Hypothalamus (tissue), 51 donors: Measurements from ENCODE around the gene LYRM2.
"Not testable (repeated sequence)": the region's sequence is repeated elsewhere in the genome, so short reads cannot be mapped to it uniquely, and the experiment has no call there.

ENCODE experiments used
- DNase-seq, 51 donors: peaks; one replicate each; lab custom pipeline; 2025; lab: John Stamatoyannopoulos, UW

The LYRM2 gene

DNA sequence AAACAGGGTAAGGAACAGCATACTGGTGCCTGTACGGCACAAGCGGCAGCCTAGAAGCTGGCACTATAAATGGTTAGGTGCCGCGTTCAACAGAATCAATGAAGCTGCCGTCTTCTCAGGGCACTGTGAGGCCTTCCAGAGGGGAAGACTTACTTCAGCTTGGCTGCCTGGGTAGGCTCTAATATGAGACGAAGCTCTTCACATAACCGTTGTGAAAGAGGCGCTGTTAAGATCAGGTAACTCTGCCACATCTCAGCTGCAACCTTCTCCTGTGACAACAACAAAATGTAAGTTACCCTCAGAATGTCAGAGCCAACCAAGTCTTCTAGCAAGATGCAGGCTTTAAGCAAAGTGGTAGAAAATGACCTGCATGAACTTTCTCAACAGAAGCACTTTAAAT lies 12.0 kb upstream of the LYRM2 start:
- DNase-seq: no peak

DNA sequence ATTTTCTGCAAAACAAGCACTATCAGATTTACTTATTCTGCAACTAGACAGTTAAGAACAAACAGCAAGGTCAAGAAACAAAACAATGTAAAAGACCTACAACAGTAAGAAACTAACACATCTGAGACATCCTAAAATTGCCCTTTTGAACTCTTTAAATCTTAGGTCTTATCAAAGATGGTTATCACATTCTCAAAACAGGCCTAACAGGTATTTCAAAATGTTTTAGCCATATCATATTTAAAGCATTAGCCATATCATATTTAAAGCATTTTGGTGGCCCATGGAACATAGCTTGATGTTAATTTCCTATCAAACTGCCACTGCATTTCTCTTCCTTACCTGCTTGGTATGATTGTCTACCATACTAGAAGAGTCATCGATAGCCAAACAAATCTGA lies 11.1 kb upstream of the LYRM2 start:
- no peak for DNase-seq

DNA sequence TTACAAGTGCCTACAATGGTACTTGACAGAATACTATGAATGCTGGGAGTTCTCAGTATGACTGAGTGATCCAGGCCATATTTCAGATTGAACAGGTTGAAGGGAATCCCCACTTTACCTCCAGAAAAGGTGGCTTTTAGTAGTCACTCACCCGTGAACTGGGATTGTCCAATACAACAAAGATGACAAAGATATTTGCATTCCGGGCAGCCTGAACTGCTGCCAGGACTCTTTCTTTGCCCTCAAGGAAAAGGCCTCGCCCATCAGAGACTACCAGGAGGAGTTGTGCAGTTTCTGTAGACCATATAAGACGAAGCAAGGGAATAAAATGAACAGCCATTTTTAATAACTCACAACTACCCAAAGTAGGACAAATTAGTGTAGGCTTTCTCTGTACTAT lies 6.3 kb upstream of the LYRM2 start:
- no peak for DNase-seq

DNA sequence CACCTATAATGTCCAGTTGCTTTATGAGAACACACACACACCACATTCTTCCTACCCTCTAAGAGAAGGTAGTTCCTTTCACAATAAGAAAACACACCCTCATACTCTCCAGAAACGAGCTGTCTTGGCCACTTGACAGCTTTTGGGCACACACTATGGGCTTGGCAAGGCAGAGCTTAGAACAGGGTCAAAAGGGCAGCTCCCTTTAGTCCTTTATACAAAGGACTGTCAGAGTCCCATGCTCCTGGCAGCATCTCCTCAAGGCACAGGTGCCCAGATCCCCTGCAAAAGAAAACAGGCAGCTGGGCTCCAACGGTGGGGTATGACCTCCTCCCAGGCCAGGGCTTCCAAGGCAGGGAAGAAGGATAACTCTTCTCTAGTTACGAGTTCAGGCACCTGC lies 4.9 kb upstream of the LYRM2 start:
- peak in 8 of 51 donors; percentile 7 to 37 (median 14) for DNase-seq

DNA sequence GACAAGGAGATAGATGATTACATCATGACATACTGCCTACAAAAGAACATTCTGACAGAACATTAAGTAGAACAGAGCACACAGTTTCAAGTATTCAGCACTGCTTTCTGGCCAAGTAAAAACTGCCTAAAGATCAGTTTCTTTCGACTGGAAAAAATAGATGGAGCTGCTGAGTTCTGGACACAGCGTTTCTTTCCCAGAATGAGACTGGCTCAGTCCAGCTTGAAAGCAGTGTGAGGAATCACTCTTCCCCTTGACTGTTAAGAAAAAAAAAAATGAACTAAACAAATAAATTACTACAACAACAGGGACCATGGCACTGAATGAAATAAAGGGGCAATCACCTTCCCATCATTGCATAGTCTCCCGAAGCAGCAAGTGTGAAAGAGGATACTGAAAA lies 4.4 kb upstream of the LYRM2 start:
- peak in 4 of 51 donors; percentile 4 to 37 (median 14) for DNase-seq

DNA sequence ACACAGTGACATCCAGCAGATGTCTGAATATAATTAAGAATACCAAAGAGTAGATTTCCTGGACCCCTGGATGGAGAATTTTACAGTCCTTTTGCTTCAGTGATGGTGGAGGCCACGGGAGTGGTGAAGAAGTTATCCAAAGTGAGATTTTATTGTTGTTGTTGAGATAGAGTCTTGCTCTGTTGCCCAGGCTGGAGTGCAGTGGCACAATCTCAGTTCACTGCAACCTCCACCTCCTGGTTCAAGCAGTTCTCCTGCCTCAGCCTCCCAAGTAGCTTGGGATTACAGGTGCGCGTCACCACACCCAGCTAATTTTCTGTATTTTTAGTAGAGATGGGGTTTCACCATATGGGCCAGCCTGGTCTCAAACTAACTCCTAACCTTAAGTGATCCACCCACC lies 3.0 kb upstream of the LYRM2 start:
- DNase-seq: not testable (repeated sequence)

DNA sequence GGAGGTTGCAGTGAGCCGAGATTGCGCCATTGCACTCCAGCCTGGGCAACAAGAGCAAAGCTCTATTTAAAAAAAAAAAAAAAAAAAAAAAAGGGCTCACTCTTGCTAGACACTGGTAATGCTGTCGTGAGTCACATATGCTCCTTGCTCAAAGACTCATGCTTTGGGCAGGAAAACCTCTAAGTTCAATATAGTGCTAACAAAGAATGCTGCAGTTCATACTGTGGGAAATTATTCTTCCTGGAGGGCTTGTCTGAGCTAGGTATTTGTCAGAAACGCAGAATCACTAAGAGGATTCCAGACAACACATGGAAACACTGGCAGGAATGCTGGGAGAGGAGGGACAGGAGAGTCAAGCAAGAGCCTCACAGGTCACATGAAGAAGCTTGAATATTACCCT lies 2.3 kb upstream of the LYRM2 start:
- DNase-seq: no peak

DNA sequence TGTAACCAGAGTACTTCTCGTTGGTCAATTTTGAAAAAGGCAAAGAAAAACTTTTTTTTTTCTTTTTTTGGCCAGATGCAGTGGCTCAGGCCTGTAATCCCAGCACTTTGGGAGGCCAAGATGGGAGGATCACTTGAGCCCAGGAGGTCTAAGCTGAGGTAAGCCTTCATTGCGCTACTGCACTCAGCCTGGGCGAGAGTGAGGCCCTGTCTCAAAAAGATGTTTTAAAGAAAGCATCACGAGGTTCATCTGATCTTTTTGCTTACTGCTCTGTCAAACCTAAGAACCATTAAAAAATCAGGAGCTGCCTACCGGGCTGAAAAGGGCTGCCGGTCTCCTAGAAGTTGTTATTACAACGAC lies 607 bp downstream of the LYRM2 start:
- DNase-seq: no peak

DNA sequence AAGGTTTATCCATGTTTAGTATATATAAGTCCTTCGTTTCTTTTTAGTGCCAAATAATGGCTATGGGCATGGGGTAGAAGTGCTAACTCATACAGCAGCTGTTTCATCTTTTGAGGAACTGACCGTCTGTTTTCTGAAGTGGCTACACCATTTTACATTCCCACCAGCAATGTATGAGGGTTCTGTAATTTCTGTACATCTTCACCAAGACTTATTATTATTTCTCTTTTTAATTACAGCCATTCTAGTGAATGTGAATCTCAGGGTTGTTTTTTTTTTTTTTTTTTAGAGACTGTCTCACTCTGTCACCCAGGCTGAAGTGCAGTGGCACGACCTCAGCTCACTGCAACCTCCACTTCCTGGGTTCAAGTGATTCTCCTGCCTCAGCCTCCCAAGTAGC lies 2.1 kb downstream of the LYRM2 start:
- not testable (repeated sequence) for DNase-seq

DNA sequence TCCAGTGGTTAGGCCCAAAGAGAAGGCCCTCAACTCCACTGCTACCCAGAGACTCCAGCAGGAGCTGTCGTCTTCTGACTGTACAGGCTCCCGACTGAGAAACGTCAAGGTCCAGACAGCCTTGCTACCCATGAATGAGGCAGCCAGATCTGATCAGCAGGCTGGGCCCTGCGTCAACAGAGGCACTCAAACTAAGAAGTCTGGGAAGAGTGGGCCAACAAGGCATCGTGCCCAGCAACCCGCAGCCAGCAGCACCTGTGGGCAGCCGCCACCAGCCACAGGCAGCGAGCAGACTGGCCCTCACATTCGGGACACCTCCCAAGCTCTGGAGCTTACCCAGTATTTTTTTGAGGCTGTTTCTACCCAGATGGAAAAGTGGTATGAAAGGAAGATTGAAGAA lies 8.1 kb downstream of the LYRM2 start:
- peak in 24 of 51 donors; percentile 6 to 61 (median 20) for DNase-seq

DNA sequence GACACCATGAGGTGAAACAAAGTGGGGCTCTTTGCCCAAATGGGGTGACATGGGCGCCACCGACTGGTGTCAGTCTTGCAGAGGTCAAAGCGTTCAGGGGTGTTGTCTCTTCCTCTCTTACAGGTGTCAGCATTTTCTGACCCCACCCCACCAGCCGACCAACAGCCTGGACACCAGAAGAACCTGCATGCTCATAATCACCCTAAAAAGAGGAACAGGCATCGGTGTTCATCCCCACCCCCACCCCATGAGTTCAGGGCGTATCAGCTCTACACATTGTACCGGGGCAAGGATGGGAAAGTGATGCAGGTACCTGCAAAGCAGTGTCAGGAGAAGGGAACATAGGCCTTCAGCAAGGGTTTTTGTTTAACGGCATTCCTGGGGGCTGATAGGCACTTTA lies 14.8 kb downstream of the LYRM2 start:
- no peak for DNase-seq

DNA sequence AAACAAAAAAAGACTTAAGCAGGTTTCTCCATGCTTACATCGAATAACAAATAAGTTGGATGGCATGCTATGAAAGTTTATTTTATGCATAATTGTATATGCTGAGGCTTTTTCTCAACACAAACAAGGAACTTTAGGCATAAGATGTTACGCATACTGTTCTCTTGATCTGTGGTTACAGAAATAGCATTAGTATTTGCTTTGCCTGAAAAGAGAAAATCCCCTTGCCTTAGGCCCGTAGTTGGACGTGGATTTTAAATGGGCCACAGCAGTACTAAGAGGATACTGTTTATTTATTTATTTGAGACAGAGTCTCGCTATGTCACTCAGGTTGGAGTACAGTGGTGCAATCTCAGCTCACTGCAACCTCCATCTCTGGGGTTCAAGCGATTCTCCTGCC lies 19.0 kb downstream of the LYRM2 start:
- no peak for DNase-seq

DNA sequence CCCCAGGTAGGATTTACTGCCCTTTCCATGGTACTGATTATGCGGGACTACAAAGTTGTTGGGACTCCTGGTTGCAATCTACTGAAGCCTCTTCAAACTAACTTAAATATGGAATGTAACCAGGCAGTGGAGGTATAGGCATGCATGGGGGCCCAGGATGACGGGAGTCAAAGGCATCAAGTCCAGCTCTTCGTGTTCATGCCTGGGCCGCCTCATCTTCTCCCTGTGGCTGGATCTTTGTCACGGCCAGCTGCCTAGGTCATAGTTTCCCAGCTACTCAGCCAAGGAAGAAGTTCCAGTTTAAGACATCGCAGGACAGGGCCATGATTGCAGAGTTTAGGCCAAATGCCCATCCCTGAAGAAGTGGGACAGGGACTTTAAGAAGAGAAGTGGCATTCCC lies 20.5 kb downstream of the LYRM2 start:
- DNase-seq: no peak

DNA sequence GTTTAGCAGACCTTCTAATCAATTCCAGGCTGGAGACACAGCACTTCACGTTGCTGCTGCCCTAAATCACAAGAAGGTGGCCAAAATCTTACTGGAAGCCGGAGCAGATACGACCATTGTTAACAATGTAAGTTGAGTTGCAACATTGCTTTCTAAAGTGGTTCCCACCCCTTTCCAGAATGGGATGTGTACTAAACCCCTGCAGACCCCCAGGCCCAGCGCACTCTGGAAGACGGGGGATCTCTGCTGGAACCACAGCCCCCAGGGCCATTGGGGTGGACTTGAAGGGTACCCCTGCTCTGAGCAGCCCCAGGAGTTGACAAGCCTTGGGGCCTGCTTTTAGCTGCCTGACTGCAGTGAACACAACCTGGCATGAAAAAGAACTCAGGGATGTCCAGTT lies 22.0 kb downstream of the LYRM2 start:
- no peak for DNase-seq

DNA sequence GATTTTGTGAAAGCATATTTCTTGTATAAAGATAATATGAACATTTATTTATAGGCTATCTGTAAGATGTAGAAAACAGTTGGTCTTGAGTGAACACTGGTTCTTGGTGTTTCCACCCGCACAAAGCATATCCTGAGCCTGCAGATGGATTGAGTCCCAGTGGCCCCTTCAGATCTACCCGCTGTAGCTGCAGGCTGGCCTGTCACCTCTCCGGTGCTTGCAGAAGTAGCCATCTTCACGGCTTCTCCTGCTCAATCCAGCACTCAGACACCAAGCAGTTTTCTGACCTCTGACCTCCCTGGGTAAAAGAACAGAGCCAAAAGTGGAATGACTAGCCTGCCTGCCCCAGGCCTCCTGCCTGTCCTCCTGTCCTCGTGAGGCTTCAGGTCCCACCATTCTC lies 22.7 kb downstream of the LYRM2 start:
- no peak for DNase-seq

DNA sequence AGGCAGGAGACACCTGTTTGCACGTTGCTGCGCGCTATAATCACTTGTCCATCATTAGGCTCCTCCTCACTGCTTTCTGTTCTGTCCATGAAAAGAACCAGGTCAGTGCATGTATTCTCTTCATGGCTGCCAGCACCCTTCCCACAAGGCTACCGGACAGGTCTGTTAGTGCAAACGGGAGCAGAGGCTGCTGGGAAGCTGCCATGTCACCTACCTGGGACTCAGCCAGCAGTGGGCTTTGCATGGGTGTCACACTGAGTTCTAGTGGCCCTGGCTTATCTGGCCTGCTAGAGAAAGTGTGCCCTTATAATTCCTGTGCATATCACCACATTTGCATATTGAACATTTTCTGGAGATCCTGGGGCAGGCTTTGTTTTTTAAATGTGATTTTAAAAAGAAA lies 24.8 kb downstream of the LYRM2 start:
- no peak for DNase-seq

DNA sequence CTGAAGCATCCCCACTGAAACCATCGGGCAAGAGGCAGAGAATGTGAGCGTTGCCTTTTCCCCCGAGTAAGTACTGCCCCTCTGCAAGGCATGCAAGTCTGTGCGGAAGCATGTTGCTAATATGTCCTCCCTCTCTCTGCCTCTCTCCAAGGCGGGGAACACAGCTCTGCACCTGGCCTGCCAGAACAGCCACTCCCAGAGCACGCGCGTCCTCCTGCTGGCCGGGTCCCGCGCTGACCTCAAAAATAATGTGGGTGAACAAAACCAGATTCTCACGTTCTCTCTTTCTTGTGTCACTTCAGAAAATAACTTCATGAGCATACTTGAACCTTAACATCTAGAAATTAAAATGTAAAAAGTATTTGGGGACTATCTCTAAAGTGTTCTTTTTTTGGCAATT lies 26.4 kb downstream of the LYRM2 start:
- DNase-seq: no peak

DNA sequence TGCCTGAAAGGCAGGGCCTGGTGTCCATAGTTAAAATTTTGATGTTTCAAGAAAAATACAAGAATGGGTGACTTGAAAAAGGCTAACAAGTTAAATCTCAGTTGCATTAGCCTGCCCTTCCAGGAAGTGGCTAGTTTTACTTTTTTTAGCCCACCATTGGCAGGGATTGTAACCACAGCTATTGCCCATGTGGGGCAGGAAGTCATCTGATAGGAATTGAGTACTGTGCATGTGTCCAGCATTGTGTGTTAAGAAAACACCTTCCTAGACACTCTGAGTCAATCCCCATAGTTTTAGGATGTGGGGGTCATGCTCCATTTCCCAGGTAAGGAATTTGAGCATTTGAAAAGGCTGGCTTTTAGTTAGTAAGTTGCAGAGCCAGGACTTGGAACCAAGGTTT lies 26.9 kb downstream of the LYRM2 start:
- DNase-seq: no peak

DNA sequence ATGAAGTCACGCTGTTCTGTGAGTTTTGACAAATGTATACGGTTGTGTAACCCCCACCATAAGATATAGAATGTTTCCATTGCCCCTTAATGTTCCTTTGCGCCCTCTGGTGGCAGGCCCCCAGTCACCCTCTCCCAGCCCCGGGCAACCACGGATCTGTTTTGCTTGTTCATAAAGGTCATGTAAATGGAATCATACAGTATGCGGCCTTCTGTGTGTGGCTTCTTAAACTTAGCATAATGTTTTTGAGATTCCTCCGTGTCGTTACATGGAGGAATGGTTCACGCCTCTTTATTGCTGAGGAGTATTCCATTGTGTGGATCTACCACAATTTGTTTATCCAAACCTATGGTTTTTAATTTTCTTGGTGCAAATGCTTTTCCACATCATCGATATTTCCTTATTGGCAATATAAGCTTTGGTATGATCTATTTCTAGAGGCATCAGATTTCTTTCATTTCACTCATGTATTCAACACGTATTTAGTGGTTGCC lies 28.4 kb downstream of the LYRM2 start:
- peak in 22 of 51 donors; percentile 1 to 48 (median 8) for DNase-seq

DNA sequence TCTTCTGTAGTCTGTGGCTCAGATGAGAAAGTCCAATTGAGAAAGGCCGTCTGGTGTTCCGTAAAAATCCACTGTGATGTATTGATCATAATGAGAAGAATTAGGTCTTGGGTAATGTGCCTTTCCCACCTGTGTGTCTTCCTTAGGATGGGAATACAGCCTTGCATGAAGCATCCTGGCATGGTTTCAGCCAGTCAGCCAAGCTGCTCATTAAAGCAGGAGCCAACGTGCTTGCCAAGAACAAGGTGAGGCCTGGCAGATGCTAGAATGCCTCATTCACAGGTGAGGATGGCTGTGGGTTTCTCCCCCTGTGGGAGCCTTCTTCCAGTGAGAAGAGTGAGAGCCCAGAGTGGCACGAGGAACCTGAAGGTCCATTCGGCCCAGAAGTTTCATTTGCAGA lies 32.7 kb downstream of the LYRM2 start:
- DNase-seq: no peak

DNA sequence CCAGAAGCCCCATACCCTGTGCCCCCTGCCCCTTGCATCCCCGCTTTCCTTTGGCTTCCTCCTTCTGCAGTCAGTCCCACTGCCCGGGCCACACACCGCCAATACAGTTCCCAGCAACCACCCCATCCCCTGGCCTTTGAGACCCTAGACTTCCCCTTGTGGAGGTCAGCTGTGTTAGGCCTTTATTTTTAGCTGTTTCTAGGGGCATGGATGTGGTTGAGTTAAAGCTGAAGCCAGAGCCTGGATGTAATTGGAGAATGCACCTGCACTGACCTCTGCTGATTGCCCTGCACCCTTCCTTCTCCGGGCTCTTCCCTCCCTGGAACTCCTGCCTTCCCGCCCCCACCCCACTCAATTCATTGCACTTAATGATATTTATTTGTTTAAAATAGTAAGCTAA lies 33.9 kb downstream of the LYRM2 start:
- DNase-seq: no peak

DNA sequence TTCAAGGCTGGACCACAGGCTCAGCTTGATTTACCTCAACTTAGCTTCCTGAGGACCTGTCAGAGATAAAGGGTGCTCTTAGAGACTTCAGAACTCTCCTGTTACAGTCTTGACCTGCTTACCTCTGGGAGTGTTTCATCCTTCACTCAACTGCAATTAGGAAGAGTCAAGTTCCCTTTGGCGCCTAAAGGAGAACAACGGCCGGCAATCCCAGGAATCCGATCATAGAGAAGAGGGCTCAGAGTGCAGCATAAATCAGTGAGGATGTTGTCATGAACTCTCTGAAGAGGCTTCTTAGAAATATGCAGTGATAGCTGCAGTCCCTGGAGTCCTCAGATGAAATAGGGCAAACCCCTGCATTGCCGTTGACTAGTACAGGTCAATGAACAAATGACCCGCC lies 36.4 kb downstream of the LYRM2 start:
- DNase-seq: no peak

DNA sequence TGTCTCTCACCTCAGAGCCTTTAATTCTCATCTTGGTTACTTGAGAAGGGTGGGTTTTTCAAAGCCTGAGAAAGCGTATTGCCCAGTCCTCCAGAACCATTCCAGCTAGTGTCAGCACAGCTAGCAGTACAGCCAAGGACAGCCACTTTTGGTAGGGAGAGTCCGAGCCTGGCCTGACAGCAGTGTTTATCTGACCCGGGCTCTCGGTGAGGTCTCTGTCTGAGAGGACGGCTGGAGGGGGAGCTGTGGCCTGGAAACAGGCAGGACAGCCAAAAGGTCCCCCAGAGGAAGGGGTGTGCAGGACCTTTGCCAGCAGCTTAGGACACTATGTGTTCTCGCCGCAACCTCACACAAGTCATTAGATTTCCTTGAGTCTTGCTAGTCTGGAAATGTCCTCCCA lies 38.8 kb downstream of the LYRM2 start:
- DNase-seq: no peak

DNA sequence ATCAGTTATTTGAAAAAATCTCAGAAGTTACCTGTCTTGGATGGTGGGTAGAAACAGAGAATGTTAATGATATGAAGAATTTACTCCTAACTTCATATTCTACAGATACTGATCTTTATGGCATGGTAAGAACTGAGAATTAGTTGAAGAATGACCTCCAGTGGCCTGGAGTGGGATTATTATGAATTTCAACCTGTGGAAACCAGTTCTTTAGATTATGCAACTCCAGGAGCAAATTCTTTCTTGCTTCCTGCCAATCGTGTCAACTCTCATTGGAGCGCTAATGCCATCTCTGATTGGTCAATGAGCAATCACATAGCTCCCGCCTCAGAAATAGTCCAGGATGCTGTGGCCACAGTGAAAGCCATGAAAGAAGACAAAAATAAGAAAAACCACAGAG lies 40.6 kb downstream of the LYRM2 start:
- peak in 1 of 51 donors; percentile 9 for DNase-seq
